Stimulated activated CD4-positive, alpha-beta T cell treated with anti-CD3 and anti-CD28 coated beads, Interleukin-2, amount 100 ng/mL, for 4 hours (primary cell): Measurements from ENCODE around the gene ANKRD28.
A peak's percentile ranks its signal among the peaks of the same experiment; 100 is the strongest.
"Not testable (repeated sequence)": the region's sequence is repeated elsewhere in the genome, so short reads cannot be mapped to it uniquely, and the experiment has no call there.

Experiments used
- DNase-seq: peaks from one replicate; pipeline ENCODE4 v3.0.0-alpha.2; 2020; ENCODE audit warnings: low read depth

The ANKRD28 gene

GRCh38 chr3:15634671-15635070, 163.1 kb downstream of the ANKRD28 start:
- no peak for DNase-seq

GRCh38 chr3:15633766-15634598, 163.8 kb downstream of the ANKRD28 start:
- no peak for DNase-seq

GRCh38 chr3:15633159-15633558, 164.6 kb downstream of the ANKRD28 start:
- no peak for DNase-seq

GRCh38 chr3:15632212-15632580, 165.6 kb downstream of the ANKRD28 start:
- no peak for DNase-seq

GRCh38 chr3:15631426-15632211, 166.2 kb downstream of the ANKRD28 start:
- DNase-seq, result no peak

GRCh38 chr3:15630646-15631350, 167.0 kb downstream of the ANKRD28 start:
- DNase-seq, result no peak

- peak; percentile 50 for DNase-seq
These were observed 167.8 kb downstream of the ANKRD28 start for GRCh38 chr3:15629860-15630597.

GRCh38 chr3:15628967-15629366, 168.8 kb downstream of the ANKRD28 start:
- no peak for DNase-seq

- no peak for DNase-seq
These were observed 174.0 kb downstream of the ANKRD28 start for GRCh38 chr3:15623535-15624440.

GRCh38 chr3:15619659-15620464, 177.9 kb downstream of the ANKRD28 start:
- not testable (repeated sequence) for DNase-seq
